ENCODE data around the gene OTX2.

OTX2 gene

DNA sequence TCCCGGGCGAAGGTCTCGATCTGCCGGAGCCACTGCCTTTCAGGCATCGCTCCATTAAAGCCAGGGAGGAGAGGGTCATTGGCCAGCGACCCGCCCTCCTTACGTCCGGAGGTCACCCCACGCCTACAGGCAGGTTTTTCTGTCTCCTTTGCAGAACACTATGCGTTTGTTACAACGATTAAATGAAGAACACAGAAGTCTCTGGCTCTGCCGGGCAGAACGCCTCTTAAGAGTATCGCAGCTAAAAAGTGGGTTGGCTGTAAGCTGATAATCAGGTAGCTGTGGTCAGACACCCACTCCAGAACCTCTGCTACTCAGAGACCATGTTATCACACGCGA is 15.0 kb downstream of the OTX2 start:
- FAIRE-seq (no peak), DNase-seq (ENCODE audit: insufficient read length, low spot score) (no peak)
- TF ChIP-seq POLR2A (IDR thresholded peaks at IDR 0.05; ENCODE audit: low read depth, low read length) = no peak

DNA sequence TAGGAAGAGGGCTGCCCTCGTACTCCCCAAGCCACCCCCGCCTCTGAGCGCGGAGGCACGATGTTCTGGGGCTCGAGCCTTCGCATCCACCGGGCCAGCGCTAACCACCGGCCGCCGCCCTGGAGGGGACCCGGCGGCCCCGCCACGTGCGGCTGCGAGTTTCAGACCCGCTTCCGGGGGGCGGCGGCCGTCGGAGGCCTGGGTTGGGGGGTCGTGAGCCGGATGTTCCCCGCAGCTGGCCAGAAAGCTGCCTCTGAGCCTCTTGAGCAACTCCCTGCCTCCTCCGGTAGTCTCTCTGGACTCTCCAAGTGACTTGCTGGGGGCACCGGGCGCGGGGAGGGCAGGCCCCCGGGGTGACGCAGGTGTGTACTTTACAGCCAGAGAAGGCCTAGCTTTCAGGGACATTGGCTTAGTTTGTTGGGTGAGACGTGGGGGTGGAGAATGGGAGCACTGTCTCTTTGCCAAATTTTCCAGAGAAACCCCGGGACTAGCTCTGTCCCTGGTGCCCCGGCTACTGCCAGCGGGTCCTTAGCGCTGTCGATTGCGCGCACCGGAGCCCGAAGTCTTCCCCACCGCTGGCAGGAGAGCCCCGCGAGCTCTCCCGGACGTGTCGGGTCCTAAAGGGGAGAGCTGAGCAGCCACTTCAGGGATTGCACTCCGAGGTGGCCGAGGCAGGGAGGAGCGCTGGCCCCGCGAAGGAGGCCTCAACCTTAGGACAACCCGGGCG is 15.6 kb downstream of the OTX2 start:
- DNase-seq (ENCODE audit: insufficient read length, low spot score) = no peak
- FAIRE-seq = no peak
- no peak for TF ChIP-seq POLR2A (IDR thresholded peaks at IDR 0.05; ENCODE audit: low read depth, low read length)

DNA sequence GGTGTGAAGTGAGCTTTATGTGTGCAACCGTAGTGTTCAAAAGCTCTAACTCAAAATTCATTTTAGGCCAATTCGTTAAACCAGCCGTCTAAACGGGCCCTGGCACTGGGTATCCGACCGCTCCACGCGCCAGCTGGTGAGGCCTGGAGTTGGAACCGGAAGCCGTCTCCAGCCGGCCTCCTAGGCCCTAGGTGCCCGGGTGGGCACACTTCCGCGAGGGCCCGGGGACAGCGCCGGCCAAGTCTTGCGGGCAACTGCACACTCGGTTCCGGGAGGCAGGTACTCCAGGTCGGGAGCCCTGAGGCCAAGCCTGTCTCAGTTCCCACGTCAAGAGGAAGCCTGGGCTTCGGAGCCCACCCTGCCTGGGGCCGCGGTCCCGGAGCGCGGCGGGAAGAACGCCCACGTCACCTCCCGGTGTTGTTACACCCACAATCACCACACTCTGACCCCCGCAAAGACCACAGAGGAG is 16.2 kb downstream of the OTX2 start:
- no peak for DNase-seq (ENCODE audit: insufficient read length, low spot score)
- TF ChIP-seq POLR2A (IDR thresholded peaks at IDR 0.05; ENCODE audit: low read depth, low read length) = no peak
- FAIRE-seq = no peak

DNA sequence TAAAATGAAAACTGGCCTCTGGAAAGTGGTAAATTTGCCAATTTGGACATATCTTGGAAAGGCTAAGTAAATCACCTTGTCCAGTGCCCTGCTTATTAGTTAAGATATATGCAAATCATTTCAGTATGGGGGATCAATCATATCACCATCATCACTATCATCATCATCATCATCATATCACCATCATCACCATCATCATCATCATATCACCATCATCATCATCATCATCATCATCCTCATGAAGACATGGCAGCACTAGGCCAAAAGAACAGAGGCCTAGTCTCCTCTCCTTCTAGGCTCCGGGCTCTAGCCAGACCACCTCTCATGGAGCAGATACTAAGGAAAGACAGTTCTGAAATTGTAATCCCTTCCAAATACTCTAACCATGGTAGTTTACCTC is 20.3 kb downstream of the OTX2 start:
- FAIRE-seq = no peak
- DNase-seq (ENCODE audit: insufficient read length, low spot score) = no peak

DNA sequence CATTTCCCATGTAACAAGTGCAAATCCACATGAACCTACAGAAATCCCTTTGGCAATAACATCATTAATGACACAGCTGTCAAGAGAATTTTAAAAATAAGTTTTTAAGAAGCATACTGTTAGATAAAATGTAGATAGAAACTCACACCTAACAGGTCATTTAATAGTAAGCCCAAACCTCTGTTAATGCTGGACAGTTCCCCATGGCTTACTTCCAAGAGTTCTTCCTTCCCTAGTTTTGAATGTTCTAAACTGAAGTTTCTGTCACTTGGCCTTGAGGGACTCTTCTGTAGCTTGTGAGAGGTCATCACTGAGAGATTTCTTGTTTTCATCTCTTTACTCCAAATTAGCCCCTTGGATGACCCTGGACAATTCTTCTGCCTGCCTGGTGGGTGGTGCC is 22.7 kb downstream of the OTX2 start:
- DNase-seq (ENCODE audit: insufficient read length, low spot score) (no peak), FAIRE-seq (no peak)
- no peak for TF ChIP-seq POLR2A (IDR thresholded peaks at IDR 0.05; ENCODE audit: low read depth, low read length)

More for the DNA sequence above, 20.3 kb downstream of the OTX2 start:
- no peak for TF ChIP-seq POLR2A (IDR thresholded peaks at IDR 0.05; ENCODE audit: low read depth, low read length)

DNA sequence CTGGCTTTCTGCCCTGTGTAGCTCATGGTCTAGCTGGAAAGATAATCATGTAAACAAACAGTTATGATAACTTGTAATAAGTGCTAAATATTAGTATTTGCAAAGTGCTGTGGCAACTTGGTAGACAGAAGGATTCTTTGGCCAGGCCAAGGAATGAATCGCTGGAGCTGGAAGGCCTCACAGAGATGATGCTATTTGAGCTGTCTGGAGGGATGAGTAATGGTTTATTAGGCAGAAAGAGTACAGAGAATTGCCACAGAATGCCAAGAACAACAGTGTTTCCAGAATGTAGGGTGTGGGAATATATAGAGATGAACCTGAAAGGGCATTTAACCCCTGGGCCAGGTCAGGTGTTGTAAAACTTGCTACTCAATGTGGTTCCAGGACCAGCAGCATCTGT is 27.6 kb downstream of the OTX2 start:
- no peak for TF ChIP-seq POLR2A (IDR thresholded peaks at IDR 0.05; ENCODE audit: low read depth, low read length)
- DNase-seq (ENCODE audit: insufficient read length, low spot score) (no peak), FAIRE-seq (no peak)

DNA sequence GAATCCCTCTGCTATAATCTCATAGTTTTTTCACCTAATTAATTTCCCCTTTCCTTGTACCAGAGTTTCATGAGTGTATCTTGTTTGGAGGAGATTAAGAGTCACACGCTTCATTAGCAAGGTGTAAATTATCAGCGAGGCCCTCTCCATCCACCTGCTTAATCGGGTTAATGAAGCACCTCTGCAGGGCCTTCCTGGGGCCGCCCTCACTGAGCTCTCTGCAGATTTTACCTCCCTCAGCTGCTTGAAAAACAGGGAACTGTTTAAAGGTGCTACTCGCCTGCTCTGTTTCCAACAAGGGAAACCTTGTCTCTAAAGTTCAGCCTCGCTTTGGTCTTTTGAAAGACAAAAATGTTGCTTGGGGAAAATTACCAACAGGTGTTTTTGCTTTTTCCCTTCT is 35.8 kb downstream of the OTX2 start:
- no peak for TF ChIP-seq POLR2A (IDR thresholded peaks at IDR 0.05; ENCODE audit: low read depth, low read length)
- DNase-seq (ENCODE audit: insufficient read length, low spot score) = no peak
- FAIRE-seq = no peak

DNA sequence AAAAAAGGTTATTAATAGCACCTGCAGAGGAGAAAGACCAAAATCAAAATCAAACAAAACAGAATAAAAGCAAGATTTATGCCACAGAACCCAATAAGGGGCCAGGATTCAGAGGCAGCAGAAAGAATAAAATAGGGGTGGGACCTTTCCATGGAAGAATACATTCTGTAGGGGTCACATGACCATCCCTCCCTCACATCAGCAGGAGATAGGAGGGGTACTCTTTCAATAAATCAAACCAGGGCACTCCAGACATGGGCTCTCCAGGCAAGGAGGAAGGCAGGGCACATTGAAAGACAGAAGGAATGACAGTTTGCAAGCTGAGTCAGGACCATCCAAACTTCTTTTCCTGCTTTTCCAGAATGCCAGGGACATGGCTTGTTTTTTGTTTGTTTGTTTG is 39.8 kb downstream of the OTX2 start:
- no peak for FAIRE-seq
- no peak for DNase-seq (ENCODE audit: insufficient read length, low spot score)
- no peak for TF ChIP-seq POLR2A (IDR thresholded peaks at IDR 0.05; ENCODE audit: low read depth, low read length)

DNA sequence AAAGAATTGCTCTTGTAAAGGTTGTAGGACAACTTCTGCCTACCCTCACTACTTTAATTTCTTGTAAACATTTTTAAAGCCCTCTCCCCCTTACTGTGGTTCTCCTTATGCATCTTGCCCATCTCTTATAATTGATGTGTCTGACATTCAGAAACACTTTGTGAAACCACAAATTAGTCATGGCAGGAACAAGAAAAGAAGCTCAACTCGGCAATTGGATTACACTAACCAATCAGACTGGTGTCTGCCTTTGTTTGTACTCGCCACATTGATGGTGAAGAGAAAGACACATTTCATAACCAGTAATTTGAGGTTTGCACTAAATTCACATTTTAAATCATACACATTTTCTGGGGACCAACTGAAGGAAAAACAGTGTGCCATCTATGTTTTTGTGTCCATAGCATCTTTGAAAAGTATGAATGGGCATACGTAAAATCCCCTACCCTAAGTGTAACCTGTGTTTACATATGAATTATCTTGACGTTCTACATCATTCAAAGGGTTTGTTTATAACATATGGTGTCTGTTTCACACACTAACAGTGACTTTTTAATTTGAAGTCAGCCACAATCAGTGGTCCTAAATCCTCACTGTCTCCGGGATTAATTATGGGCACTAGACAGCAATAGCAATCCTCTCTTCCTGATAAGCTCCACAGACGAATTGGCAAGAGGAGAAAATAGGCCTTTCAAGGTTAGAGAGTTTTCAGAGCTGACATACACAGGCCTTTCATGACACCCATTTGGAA is 49.9 kb downstream of the OTX2 start:
- no peak for DNase-seq (ENCODE audit: insufficient read length, low spot score)
- TF ChIP-seq POLR2A (IDR thresholded peaks at IDR 0.05; ENCODE audit: low read depth, low read length) = no peak
- FAIRE-seq = no peak

DNA sequence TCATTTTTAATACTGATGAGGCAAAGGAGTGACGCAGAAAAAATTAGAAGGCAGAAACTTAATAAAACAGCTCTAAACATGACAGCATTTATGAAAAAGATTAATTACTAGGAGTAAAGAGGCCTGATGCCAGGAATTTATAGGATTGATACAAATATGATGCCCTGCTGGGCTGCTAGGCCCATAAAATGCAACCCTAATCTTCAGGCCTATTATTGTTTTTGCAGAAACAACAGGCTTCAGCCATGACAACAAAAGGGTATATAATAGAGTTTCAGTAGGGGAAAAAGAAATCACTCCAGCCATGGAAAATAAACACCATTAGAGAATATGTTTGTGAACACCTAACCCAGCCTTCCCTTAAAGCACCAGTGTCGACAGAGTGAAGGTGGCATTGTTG is 50.6 kb downstream of the OTX2 start:
- FAIRE-seq = no peak
- DNase-seq (ENCODE audit: insufficient read length, low spot score) = no peak
- TF ChIP-seq POLR2A (IDR thresholded peaks at IDR 0.05; ENCODE audit: low read depth, low read length) = no peak

DNA sequence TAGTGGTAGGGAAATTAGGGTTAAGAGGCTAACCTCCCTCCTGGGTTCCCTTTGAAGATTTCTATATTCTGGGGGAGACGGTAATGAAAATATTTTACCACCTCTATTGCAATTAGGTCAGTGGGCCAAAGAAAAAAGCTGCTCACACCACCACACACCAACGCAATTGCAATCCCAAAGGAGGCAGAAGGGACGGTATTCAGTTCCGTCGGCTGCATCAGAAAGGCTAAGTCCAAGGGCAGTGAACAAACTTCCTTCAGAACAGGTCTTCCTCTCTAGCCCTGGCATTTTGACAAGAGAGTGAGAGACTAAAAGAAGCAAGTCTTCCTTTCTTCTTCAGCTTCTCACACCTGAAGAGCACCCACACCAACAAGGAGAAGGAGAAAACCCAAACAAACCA is 51.2 kb downstream of the OTX2 start:
- no peak for DNase-seq (ENCODE audit: insufficient read length, low spot score)
- TF ChIP-seq POLR2A (IDR thresholded peaks at IDR 0.05; ENCODE audit: low read depth, low read length) = no peak
- no peak for FAIRE-seq

DNA sequence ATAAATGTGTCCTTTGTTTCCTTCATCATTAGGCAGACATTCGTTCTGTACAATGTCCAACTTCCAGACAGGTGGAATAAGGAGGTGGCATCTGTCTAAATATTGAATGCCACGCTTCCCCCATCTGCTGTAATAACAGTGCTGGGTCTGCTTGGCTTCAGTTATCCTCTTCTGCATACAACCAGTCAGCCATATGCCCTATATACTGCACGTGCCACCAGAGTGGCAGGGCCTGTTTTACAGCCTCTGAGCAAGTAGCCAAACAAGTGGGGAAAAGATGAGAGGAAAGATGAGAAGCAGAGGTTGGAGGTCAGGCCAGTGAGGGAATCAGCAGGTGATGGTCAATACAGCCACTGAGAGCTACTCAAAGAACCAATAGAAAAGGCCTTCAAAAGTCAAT is 55.4 kb downstream of the OTX2 start:
- no peak for FAIRE-seq
- DNase-seq (ENCODE audit: insufficient read length, low spot score) = no peak
- TF ChIP-seq POLR2A (IDR thresholded peaks at IDR 0.05; ENCODE audit: low read depth, low read length) = no peak

DNA sequence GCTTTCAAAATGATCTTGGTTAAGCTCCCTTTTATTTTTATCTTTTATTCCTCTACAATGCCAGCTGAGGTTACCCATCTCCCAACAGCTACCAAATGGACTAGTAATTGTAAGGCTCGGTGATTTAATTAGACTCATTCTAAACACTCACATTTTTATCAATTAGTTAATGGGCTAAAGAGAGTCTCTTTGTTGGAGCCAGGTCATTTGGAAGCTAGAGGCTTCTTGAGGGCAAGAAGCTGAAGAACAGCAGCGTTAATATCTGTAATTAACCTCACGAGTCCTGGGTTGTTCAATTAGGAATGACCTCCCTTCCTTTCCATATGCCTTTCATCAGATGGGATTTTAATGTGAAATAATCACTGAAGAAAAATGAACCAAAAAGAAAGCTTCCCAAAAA is 56.9 kb downstream of the OTX2 start:
- FAIRE-seq = no peak
- TF ChIP-seq POLR2A (IDR thresholded peaks at IDR 0.05; ENCODE audit: low read depth, low read length) = no peak

DNA sequence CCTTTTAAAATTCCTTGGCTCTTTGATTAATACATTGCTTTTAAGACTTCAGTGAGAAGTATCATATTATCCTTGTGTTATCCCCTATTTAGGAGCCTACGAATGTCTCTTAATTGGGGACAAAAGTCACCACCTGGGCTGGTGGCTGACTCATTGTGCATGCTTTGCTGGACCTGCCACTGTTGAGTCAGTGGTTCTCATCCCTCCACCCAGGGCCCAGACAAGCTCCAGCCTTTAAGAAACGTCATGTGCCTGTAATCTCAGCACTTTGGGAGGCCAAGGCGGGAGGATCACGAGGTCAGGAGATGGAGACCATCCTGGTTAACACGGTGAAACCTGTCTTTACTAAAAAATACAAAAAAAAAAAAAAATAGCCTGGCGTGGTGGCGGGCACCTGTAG is 57.9 kb downstream of the OTX2 start:
- no peak for TF ChIP-seq POLR2A (IDR thresholded peaks at IDR 0.05; ENCODE audit: low read depth, low read length)
- DNase-seq (ENCODE audit: insufficient read length, low spot score) (no peak), FAIRE-seq (no peak)

More for the DNA sequence above, 56.9 kb downstream of the OTX2 start:
- DNase-seq (ENCODE audit: insufficient read length, low spot score) = no peak

DNA sequence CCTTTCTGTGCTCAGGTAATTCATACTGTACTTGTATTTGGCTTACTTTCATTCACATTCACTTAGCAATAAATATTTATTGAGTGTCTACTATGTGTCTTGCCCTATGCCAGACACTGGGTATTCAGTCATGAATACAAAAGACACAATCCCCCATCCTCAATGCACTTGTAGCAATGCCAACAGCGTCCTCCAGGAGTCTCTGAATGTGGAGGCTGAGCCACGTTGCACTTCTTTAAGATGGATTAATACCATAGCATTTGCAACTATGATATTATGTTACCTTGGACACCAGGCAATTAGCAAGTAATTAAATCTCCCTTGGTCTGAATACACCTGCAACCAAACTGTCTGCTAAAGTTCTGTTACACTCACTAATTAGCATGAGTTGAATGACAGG is 58.8 kb downstream of the OTX2 start:
- DNase-seq (ENCODE audit: insufficient read length, low spot score) (no peak), FAIRE-seq (no peak)
- no peak for TF ChIP-seq POLR2A (IDR thresholded peaks at IDR 0.05; ENCODE audit: low read depth, low read length)

Data from H54 (cell line).